A549 (cell line): ENCODE measurements around the gene TMIGD1. TPM values are rescaled to one million over a fixed set of nuclear protein-coding genes. Genes with fewer than 3 reads are reported as not detected.

Experiments
- ATAC-seq, 2 experiments: fragments of 200-7000 bp in 1 of 2; fragments of >200 bp in 1 of 2; cut with Nextera tagmentation in 1 of 2; cut with Tn5 transposase in 1 of 2; 3 replicates each; pipeline versions ENCODE4 v1.8.0 to v1.9.1; 2018 to 2020; ENCODE audit warnings: mild to moderate bottlenecking in 1 of 2, moderate library complexity in 1 of 2
- CTCF ChIA-PET: fragments of 300-600 bp; sonication (Branson Sonifier 250); formaldehyde crosslinking; extraction: SDS; loops from one replicate; lab custom pipeline; 2021; ENCODE audit warnings: antibody characterized with exemption, inconsistent platforms; lab: Yijun Ruan, JAX
- POLR2A ChIA-PET: fragments of 350-600 bp; formaldehyde crosslinking; extraction: SDS; loops from one replicate; lab custom pipeline; 2021; ENCODE audit warnings: antibody characterized with exemption, inconsistent platforms; lab: Yijun Ruan, JAX
- DNase-seq, 2 experiments: peaks; one replicate each; pipeline versions ENCODE4 v3.0.0 to v3.0.0-alpha.2; 2011 to 2016; ENCODE audit warnings: low read depth in 1 of 2, low spot score in 1 of 2
- FAIRE-seq: peaks from 2 replicates; lab custom pipeline; 2011; peaks lifted over from hg19 to GRCh38; lab: Jason Lieb, UNC
- H3K27ac ChIP-seq, 2 experiments: fragments of >200 bp; sonication (Bioruptor Twin); formaldehyde crosslinking; 3 replicates each; pipeline ENCODE4 v1.5.1; 2016 to 2017
- H3K4me1 ChIP-seq: fragments of >200 bp; sonication (Bioruptor Twin); formaldehyde crosslinking; 3 replicates; pipeline ENCODE4 v1.6.1; 2016
- H3K4me2 ChIP-seq: fragments of >200 bp; sonication (Bioruptor Twin); formaldehyde crosslinking; 3 replicates; pipeline ENCODE4 v1.6.1; 2016
- H3K4me3 ChIP-seq: fragments of >200 bp; sonication (Bioruptor Twin); formaldehyde crosslinking; 3 replicates; pipeline ENCODE4 v1.5.1; 2016
- H3K9me3 ChIP-seq: fragments of >200 bp; sonication (Bioruptor Twin); formaldehyde crosslinking; 3 replicates; pipeline ENCODE4 v1.6.1; 2016
- ATOH8 ChIP-seq: fragments of 250-450 bp; sonication (Bioruptor Pico); IDR thresholded peaks from 2 replicates; pipeline ENCODE4 v1.5.0; 2020; ENCODE audit warnings: low read depth, mild to moderate bottlenecking, moderate library complexity
- CBX2 ChIP-seq: fragments of 200-600 bp; sonication (generic); IDR thresholded peaks from 2 replicates; pipeline ENCODE4 v1.6.1; 2016; ENCODE audit warnings: low read depth, mild to moderate bottlenecking, borderline replicate concordance
- CEBPB ChIP-seq, 2 experiments: fragments of >200 bp in 1 of 2; sonication (Bioruptor Twin) in 1 of 2; formaldehyde crosslinking in 1 of 2; IDR thresholded peaks; 2 replicates each; pipeline ENCODE4 v1.6.1; 2012 to 2016
- CTCF ChIP-seq: fragments of >200 bp; sonication (Bioruptor Twin); formaldehyde crosslinking; IDR thresholded peaks from 3 replicates; pipeline ENCODE4 v1.5.1; 2016
- EP300 ChIP-seq, 2 experiments: fragments of >200 bp; sonication (Bioruptor Twin); formaldehyde crosslinking; IDR thresholded peaks; 2 replicates in 1 of 2; 3 replicates in 1 of 2; pipeline ENCODE4 v1.6.1; 2016 to 2017
- ESRRA ChIP-seq: fragments of 150-350 bp; IDR thresholded peaks from 2 replicates; pipeline ENCODE4 v1.6.1; 2014; ENCODE audit warnings: mild to moderate bottlenecking, low read length, borderline replicate concordance
- FOSB ChIP-seq: fragments of 250-450 bp; sonication (Bioruptor Pico); IDR thresholded peaks from 2 replicates; pipeline ENCODE4 v1.5.0; 2020; ENCODE audit warnings: mild to moderate bottlenecking, moderate library complexity
- HDAC2 ChIP-seq: fragments of 200-600 bp; sonication (generic); IDR thresholded peaks from 2 replicates; pipeline ENCODE4 v1.6.1; 2016
- HES2 ChIP-seq: fragments of >200 bp; sonication (Bioruptor Twin); formaldehyde crosslinking; IDR thresholded peaks from 2 replicates; pipeline ENCODE4 v1.6.1; 2016
- HEYL ChIP-seq: fragments of 250-450 bp; sonication (Bioruptor Pico); IDR thresholded peaks from 2 replicates; pipeline ENCODE4 v1.8.0; 2021; ENCODE audit warnings: mild to moderate bottlenecking, moderate library complexity
- HOXA7 ChIP-seq: fragments of 250-450 bp; sonication (Bioruptor Pico); IDR thresholded peaks from 2 replicates; pipeline ENCODE4 v1.5.0; 2020; ENCODE audit warnings: mild to moderate bottlenecking, moderate library complexity
- KDM1A ChIP-seq: fragments of 200-600 bp; sonication (generic); IDR thresholded peaks from 2 replicates; pipeline ENCODE4 v1.6.1; 2016; ENCODE audit warnings: low read depth, mild to moderate bottlenecking
- KDM5A ChIP-seq: fragments of 200-600 bp; sonication (generic); IDR thresholded peaks from 2 replicates; pipeline ENCODE4 v1.6.1; 2016; ENCODE audit warnings: antibody characterized with exemption, mild to moderate bottlenecking
- MAZ ChIP-seq: fragments of 150-350 bp; IDR thresholded peaks from 2 replicates; pipeline ENCODE4 v1.6.1; 2014; ENCODE audit warnings: antibody characterized with exemption, low read depth, low read length, borderline replicate concordance
- MYC ChIP-seq: IDR thresholded peaks from 2 replicates; pipeline ENCODE4 v1.6.1; 2012; ENCODE audit warnings: mild to moderate bottlenecking, inconsistent platforms, low read length, improper control_type of control experiment, borderline replicate concordance
- NFE2L2 ChIP-seq: fragments of 150-350 bp; conservative IDR thresholded peaks from 2 replicates; pipeline ENCODE4 v1.6.1; 2014; ENCODE audit warnings: low read length
- POLR2AphosphoS2 ChIP-seq: conservative IDR thresholded peaks from 2 replicates; pipeline ENCODE4 v1.6.1; 2012; ENCODE audit warnings: low read length, improper control_type of control experiment, inconsistent platforms
- RCOR1 ChIP-seq: fragments of 150-350 bp; IDR thresholded peaks from 2 replicates; pipeline ENCODE4 v1.6.1; 2014; ENCODE audit warnings: antibody characterized with exemption, low read length, low read depth
- REST ChIP-seq: fragments of 200-600 bp; sonication (generic); IDR thresholded peaks from 2 replicates; pipeline ENCODE4 v1.6.1; 2016; ENCODE audit warnings: antibody characterized with exemption, mild to moderate bottlenecking, moderate library complexity
- RFX5 ChIP-seq: fragments of 450-650 bp; IDR thresholded peaks from 2 replicates; pipeline ENCODE4 v1.7.1; 2014; ENCODE audit warnings: antibody characterized with exemption, mild to moderate bottlenecking, moderate library complexity
- RNF2 ChIP-seq: fragments of 200-600 bp; sonication (generic); IDR thresholded peaks from 2 replicates; pipeline ENCODE4 v1.6.1; 2016; ENCODE audit warnings: low read depth, mild to moderate bottlenecking, antibody characterized with exemption, moderate library complexity, borderline replicate concordance
- SMC3 ChIP-seq: fragments of >200 bp; sonication (Bioruptor Twin); formaldehyde crosslinking; IDR thresholded peaks from 3 replicates; pipeline ENCODE4 v1.6.1; 2018; ENCODE audit warnings: inconsistent platforms
- USF2 ChIP-seq: fragments of 450-650 bp; IDR thresholded peaks from 2 replicates; pipeline ENCODE4 v1.6.1; 2014; ENCODE audit warnings: antibody characterized with exemption
- ZC3H11A ChIP-seq: fragments of 450-650 bp; IDR thresholded peaks from 2 replicates; pipeline ENCODE4 v1.6.1; 2014; ENCODE audit warnings: antibody characterized with exemption, mild to moderate bottlenecking
- WGBS: methylation state at CpG from one replicate; pipeline ENCODE4 v1.1.6; 2017; ENCODE audit errors: missing lambda C conversion rate; 5-methylcytosine and 5-hydroxymethylcytosine counted together
- polyA plus RNA-seq, 4 experiments: library from polyadenylated mRNA; depleted of rRNA in 3 of 4; stranded (reverse); fragments of >200 nt; fragmentation: RNase III in 1 of 4; extraction: RNeasy Plus Mini Kit Qiagen cat#74134 plus additional on column Dnase treatment in 1 of 4; gene quantifications; 2 replicates in 3 of 4; 3 replicates in 1 of 4; pipeline ENCODE4 v1.2.3, GENCODE V29; 2011 to 2017

TMIGD1 gene
- polyA plus RNA-seq, 2 of the 4 experiments (the other 2 are of a cell fraction): not detected

- Histone ChIP-seq H3K4me2 (no peak overlapping the region), H3K4me1 (peaks cover 8% of the 10 kb centered on the region; the same call in 2 of the 3 replicates), H3K9me3 (peaks cover 3% of the 10 kb centered on the region; the same call in 1 of the 3 replicates), H3K4me3 (no peak overlapping the region), H3K27ac (no peak overlapping the region)
- ChIA-PET POLR2A (no interaction called here), CTCF (interaction anchor here (0.6 to 3.2 kb wide), 6 partner anchors 13 to 1607 kb away, joined by 3 to 23 read pairs (median 3); no protein-coding TSS in a partner anchor)
- DNase-seq: no peak
- ATAC-seq: no peak
- TF ChIP-seq ATOH8 (CRISPR knock-in tag) (no peak), ZC3H11A (no peak), FOSB (CRISPR knock-in tag) (no peak), CTCF (no peak), CBX2 (no peak), MAZ (no peak), NFE2L2 (no peak), ESRRA (no peak), RNF2 (no peak)
- no peak for FAIRE-seq
Measured at GRCh38 chr17:30354701-30355100, 20.8 kb upstream of the TMIGD1 start.

- no peak for DNase-seq
- CTCF ChIA-PET: interaction anchor here (1.3 to 1.6 kb wide), 3 partner anchors 12 to 13 kb away, joined by 3 to 5 read pairs (median 4); no protein-coding TSS in a partner anchor
- no peak for ATAC-seq
- no peaks in the 10 kb centered on the region for H3K4me1 ChIP-seq
- WGBS: 24% methylated on average over 2 of the region's 2 CpGs
- no peak for TF ChIP-seq CEBPB (IDR thresholded peaks at IDR 0.05)
- no peak for TF ChIP-seq KDM5A
- TF ChIP-seq CTCF: no peak
- TF ChIP-seq ATOH8 (CRISPR knock-in tag): no peak
- TF ChIP-seq EP300 (IDR thresholded peaks at IDR 0.05): no peak
- TF ChIP-seq MYC: no peak
- no peak for TF ChIP-seq HDAC2
- TF ChIP-seq HOXA7 (CRISPR knock-in tag): no peak
- no peak for TF ChIP-seq POLR2AphosphoS2
- TF ChIP-seq RCOR1: no peak
- TF ChIP-seq USF2: no peak
- TF ChIP-seq HES2: no peak
- no peak for TF ChIP-seq HEYL (CRISPR knock-in tag)
- TF ChIP-seq KDM1A: no peak
- TF ChIP-seq RFX5: no peak
- TF ChIP-seq SMC3: no peak
- no peak for TF ChIP-seq REST
- no peak overlapping the region for H3K4me3 ChIP-seq
- H3K27ac ChIP-seq: no peak overlapping the region
- no peak overlapping the region for H3K4me2 ChIP-seq
- H3K9me3 ChIP-seq: peaks cover 3% of the 10 kb centered on the region; the same call in 1 of the 3 replicates
- FAIRE-seq: no peak
- POLR2A ChIA-PET: no interaction called here
Measured at GRCh38 chr17:30352240-30352814, 18.5 kb upstream of the TMIGD1 start.
